NCI-H146 (cell line): ENCODE data around the gene EIF4E2.
"Not testable (repeated sequence)": the region's sequence is repeated elsewhere in the genome, so short reads cannot be mapped to it uniquely, and the experiment has no call there.

ENCODE experiments used
- DNase-seq: peaks from one replicate; lab custom pipeline; 2025; lab: John Stamatoyannopoulos, UW

EIF4E2 gene

DNA sequence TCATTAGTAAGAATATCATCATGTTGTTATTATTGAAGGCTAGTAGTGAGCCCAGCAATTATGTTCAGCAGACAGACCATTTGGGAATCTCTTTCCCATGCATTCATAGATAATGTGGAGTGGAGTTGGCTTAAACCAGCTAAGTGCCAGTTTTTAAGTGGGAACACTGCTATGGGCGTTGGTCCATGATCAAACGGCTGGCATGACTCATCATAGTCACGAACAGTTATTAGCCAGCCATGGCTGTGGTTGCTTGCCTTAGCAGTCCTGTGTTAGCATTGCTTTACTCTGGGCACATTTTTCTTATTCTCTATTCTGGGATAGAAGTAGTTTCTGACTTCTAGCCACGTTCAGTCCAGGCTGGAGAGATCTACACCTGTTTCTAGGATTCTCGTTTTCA lies 17.7 kb downstream of the EIF4E2 start:
- DNase-seq = no peak

DNA sequence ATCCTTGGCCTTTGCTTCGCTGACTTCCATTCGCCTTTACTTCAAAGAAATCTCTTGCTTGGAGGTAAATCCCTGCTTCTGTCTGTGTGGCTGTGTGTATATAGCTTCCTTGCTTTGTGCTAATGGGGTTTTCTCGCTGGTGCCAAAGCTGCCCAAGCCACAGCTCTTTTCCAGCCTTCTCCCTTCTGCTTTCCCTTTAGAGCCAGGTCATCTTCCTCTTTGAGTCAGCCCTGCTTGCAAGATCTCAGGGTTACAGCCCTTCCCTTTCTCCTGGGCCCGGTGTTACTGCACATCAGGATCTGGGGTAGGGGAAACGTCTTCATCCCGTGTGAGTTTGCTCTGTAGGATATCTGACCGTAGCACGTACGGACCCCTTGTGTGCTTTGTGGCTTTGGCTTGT lies 19.1 kb downstream of the EIF4E2 start:
- DNase-seq = no peak

DNA sequence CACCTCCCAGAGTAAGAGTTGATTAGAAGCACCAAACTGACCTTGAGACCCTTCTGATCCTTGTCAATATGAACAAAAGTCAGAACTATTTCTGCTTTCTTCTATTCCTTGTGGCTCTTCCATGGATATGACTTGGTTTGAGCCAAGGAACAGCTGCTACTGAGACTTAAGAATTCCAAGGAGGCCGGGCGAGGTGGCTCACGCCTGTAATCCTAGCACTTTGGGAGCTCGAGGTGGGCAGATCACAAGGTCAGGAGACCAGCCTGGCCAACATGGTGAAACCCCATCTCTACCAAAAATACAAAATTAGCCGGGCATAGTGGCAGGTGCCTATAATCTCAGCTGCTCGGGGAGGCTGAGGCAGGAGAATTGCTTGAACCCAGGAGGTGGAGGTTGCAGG lies 20.0 kb downstream of the EIF4E2 start:
- not testable (repeated sequence) for DNase-seq

DNA sequence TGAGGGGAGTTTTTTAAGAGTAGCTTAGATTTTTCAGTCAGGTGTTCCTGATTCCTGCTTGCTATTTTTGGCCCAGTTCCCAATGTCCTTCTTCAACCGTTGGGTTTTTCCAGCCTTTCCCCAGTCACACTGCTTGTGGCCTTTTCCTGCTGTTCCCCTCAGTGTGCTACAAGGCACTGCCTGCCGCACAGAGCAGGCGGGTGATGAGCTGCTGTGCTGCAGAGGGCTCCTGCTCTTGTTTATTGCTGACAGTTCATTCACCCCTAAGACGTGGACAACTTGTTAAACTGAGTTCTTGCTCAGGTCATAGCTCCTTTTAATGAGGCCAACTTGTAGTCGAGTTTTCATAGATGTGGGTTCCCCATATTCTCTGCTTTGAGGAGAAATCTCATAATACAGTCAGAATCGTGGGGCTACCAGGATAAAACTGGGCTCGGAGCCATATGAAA lies 20.6 kb downstream of the EIF4E2 start:
- no peak for DNase-seq

DNA sequence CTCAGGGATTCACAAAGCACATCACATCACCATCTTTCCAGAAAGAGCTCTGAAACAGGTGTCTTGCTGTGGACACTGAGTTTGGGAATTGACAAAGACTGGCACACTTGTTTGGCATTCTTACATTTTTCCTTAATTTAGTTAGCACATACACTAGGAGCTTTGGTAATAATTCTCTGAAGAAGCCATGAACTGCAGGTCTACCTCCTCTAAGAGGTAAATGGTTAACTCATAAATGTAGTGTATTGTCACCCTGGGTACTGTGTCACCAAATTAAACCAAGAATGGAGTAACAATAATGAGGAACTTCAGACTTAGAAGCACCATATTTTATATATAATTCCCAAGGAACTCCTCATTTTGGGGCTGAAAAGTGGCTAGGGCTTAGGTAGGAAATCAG lies 22.6 kb downstream of the EIF4E2 start:
- DNase-seq = no peak

DNA sequence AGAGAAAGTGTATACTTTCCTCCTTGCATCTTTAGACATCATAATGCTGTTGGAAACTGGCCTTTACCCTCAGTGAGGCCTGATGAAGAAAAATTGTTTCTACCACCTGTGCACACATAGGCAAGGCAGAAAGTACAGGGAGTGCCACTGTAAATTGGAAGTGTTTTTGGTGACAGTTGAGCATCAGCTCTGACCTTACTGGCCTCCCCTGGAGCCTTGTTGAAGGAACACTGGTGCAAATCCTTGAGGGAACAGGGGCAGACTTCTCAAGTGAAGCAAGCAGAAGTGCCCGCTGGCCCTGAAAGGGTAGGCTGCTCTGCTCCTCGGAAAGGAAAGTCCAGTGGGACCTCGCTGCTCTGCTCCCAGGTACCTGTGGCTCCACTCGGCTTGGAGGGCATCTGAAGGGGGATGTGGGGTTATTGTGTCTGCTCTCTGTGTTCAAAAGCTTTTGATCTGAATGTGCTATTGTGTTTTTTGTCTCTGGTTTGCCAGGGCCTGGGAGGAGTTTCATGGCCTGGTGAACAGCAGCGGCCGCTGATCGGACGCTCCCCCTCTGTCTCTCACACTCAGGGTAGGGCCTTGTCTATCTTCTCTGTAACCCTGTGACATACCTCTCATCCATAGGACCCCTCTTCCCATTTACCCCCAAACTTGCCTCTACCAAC lies 23.4 kb downstream of the EIF4E2 start:
- no peak for DNase-seq

DNA sequence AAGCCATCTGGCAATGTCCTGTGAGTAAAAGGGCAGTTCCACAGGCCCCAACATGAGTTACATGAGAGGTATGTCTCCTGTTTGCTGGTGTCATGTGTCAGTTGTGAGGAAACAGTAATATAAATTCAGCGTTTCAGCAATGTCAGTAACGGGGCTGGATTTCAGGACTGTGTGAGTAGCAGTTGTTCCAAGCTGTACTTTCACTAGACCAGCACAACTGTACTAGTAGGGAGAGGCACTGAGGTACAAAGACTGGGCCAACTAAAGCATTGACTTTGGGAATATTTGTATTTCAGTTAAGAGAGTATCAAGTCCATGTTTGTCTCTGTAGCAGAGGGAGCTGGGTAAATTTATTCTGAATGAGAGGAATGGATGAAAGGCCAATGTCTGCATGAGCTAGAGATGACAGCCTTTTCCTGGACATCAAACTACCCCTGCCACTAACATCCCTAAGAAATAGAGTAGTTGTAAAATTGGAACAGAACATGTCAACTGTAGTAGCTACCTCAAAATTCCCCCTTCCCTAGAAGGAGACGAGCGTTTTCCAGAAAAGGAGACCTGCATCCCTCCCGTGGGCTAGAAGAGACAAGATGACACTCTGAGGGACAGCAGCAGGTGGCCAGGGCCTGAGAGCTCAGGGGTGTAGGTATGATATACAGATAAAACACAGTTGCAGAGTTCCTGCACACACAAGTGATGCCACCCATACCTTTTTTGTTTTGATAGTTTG lies 24.4 kb downstream of the EIF4E2 start:
- no peak for DNase-seq

DNA sequence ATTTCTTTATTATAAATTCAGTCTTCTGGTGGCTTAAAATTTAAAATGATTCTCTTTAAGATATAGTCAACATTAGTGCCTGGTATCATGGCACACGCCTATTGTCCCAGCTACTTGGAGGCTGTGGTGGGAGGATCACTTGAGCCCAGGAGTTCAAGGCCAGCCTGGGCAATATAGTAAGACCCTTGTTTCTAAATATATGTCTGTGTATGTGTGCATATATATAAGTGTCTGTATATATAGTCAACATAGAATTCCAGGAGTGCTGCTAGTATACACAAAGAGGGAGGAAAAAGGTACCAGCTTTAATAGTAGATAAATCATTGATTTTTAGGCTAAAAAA lies 24.9 kb downstream of the EIF4E2 start:
- no peak for DNase-seq

DNA sequence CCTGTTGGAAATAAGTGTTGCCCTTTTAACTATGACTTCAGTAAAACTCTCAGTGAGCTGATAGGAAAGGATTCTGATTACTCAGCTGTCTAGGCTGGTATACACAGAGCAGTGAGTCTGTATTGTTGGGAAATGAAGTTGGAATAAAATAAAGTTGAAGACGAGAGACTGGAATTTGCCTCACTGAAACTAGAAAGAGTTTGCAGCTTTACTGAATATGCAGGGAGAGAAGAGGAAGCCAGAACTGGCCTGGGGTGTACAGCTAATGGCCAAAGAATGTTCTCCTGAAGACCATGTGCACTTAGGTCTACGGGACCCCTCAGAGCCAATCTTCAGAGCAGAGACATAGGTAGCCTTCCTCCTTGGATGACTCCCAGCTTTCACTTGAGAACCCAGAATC lies 26.5 kb downstream of the EIF4E2 start:
- no peak for DNase-seq

DNA sequence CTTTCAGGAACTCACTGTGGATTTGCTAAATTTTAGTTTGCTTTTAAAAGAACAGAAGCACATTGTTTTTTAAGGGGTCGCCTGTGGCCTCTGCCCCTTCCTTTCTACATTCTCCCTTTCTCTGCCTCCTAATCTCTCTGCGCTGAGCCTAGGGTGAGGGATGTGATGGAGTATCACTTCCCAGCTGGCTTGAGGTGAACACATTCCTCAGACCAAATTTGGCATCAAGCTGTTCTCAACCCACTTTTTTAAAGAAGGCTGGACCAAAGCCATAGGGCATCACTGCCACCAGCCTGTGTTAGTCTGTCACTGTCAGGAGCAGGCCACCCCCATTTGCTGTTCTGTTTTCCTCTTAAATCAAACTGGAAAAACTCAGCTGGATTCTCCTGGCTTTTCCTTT lies 27.4 kb downstream of the EIF4E2 start:
- DNase-seq = no peak

DNA sequence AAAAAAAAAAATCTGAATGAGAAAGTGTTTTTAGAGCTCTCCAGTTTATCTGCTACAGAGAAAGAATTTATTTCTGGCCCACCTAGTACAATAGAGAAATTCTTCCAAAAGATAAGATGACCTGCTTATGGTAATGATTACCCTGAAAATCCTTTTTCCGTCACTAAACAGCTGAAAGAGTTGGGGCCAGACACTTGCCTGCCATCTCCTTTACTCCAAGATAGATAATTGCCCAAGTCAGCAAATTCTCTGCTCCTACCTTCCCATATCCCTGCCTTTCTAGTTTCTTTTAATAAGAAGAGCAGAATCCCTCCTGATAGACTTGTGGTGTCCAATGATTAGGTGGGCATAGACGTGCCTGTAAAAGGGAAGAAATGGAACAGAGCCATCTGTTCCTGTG lies 28.1 kb downstream of the EIF4E2 start:
- DNase-seq = no peak

DNA sequence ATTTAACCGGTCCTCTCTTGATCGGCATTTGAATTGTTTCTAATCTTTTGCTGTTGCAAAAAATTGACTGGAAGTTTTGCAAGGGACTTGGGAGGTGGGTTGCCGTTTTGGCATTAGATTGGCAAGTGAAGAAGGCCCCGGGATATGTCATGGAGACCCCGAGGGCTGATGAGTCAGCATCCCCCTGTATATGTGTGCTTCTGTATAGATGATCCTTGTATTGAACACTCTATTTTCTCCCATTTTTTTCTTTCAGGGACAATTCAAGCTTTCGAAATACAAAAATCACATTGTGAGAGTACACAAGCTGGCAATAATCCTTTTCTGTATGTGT lies 30.1 kb downstream of the EIF4E2 start:
- no peak for DNase-seq

DNA sequence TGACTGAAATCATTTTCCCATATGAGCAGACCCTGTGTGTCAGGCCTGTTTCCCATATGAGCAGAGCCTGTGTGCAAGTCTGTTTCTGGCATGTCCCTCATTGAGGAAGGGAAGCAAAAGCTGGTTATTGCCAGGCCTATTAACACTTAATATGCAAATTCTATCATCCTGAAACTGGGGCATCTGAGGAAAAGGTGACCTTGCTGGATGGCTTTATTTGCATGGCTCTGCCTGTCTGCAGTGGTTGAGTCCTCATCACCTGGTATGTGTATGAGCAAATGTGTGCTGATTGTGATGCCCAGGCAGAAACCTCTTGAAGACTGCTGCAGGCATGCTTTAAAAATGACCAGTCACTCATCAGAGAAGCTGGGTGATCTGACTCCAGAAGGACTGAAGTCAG lies 31.2 kb downstream of the EIF4E2 start:
- no peak for DNase-seq

DNA sequence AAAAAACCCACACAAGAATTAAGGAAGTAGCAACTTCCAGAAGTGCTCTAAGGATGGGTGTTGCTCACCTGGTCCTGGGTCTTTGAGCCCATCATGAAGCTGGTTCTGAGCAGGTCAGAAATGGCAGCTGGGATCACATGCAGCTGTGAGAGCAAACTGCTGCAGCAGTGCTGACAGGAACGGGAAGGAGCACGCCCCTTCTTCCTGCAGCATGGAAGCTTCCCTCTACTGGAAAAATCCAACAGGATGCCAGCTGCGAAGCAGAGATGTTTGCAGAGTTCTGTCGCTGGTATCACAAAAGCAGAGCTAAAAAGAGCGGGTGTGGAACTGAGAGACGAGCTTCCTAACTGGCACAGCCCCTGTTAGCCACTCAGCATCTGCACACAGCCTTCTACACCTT lies 33.7 kb downstream of the EIF4E2 start:
- DNase-seq = no peak

DNA sequence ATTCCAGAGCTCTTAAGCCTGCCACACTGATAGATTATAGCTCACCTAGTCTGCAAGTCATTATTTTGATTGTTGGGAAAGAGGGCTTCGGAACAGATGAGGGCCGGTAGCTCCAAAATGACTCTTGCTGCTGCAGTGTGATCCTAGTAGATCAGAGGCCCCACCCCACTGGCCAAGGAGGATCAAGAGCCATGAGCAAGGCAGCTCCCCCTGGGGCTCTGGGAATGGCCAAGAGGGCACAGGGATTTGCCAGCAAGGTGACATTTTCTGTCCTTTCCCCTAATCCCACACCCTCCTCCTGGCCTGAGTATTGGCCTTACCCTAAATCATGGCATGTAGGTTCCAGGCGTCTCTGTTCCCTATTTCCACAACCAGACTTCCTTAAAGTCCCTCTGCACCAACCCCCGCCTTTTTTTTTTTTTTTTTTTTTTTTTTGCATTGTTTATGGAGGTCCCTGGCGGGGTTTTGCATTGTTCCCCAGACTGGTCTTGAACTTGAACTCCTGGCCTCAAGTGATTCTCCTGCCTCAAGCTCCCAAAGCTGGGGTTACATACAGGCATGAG lies 36.5 kb downstream of the EIF4E2 start:
- DNase-seq = no peak

DNA sequence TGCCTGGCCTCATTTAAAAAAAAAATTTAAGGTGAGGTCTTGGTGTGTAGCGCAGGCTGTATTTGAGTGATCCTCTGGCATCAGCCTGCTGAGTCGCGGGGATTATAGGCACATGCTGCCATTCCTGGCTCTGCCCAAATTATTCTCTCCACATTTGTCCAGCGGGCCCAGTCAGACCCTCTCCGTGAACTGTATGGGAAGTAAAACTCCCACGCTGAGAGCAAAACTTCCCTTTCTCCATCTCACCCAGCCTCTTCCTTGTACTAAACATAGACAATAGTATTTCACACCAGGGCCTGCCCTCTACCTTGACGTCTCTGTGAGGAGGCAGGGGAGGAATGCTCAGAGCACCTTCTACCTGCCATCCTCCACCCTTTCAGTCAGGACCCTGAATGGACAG lies 37.0 kb downstream of the EIF4E2 start:
- DNase-seq = no peak

DNA sequence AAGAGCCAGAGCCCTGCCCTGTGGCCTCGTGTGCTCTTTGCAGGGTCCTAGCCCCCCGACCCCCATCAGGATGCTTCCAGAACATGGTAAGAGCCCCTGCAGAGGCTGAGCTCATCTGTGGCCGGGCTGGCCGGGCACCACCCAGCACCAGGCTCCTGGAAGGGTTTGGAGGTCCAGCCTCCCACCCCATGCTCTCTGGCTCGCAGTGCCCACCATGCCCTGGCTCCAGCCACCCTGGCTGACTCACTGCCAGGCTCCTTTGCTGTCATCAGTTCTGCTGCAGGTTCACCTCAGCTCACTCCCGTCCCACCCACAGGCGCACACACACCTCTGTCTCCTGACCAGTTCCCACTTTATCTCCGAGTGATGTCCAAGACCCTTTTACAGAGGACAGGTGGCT lies 37.5 kb downstream of the EIF4E2 start:
- DNase-seq = no peak

DNA sequence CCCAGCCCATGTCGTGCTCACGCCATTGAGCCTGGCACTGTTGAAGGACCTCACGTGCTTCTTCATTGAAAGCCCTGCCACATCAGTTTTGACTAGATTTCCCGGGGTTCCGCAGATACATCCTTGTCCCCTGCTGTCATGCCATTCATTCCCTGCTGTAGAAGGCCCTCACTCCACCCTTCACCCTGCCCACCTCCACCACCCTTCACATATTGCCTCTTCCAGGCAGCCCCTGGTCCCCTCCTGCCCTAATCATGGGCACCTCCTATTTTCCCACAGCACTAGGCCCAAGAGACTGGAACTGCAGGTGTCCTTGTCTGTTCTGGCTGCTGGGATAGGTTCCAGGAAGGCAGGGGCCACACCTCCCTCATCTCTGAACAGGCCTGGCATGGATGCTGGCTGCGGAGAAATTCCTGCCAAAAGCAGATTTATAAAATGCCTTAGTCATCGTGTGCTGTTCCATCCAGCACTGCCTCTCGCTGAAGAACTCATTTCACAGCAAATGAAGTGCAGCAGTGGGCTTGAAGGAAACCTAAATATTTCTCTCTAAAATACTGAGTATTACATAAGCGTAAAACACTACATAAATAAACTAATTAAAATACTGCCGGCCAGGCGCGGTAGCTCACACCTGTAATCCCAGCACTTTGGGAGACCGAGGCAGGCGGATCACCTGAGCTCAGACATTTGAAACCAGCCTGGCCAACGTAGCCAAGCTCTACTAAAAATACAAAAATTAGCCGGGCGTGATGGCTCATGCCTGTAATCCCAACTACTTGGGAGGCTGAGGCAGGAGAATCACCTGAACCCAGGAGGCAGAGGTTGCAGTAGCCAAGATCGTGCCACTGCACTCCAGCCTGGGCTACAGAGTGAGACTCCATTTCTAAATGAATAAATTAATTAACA lies 38.4 kb downstream of the EIF4E2 start:
- no peak for DNase-seq

DNA sequence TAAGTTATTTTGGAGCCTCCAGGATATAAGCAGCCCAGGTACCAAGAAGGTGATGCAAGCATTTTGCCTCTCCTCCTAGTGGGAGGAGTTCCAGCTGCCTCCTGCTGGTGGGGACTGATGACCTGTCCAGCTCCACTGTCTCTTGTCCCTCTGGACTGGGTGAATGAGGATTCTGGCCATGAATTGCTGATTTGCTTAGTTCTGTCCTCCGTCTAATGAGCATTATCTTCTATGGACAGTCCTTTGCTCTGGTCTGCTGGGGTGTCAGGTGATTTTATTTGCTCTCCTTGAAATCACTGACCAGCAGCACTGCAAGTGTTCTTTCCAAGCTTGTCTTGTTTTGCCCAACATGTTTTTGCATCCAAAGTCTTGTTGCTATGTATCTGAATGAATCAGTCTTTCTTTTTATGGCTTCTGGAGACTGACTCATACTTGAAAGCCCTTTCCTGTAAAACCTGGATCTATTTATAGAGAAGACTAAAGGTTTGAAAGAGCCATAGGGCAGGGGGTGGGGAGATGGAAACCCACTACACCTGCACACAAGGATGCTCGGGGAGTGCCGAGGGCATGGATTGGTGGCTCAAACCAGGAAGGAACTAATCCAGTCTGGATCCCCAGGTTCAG lies 42.4 kb downstream of the EIF4E2 start:
- no peak for DNase-seq

DNA sequence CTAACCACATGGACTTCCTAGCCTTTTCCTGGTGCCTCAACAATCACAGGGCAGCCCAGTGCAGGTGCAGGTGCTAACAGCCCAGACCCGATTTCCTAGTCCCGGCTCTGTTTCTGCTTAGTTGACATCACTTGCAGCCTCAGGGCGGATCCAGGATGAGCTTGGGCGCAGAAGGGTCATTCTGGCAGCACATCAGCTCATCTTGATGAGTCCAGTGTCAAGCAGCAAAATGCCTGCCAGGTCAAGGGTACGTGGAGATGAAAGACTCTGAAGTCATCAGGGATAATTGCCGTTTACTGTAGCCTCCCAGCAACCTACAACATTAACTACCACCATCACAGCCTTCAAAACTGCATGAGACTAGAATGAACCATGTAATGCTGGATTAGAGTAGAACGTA lies 43.5 kb downstream of the EIF4E2 start:
- no peak for DNase-seq

DNA sequence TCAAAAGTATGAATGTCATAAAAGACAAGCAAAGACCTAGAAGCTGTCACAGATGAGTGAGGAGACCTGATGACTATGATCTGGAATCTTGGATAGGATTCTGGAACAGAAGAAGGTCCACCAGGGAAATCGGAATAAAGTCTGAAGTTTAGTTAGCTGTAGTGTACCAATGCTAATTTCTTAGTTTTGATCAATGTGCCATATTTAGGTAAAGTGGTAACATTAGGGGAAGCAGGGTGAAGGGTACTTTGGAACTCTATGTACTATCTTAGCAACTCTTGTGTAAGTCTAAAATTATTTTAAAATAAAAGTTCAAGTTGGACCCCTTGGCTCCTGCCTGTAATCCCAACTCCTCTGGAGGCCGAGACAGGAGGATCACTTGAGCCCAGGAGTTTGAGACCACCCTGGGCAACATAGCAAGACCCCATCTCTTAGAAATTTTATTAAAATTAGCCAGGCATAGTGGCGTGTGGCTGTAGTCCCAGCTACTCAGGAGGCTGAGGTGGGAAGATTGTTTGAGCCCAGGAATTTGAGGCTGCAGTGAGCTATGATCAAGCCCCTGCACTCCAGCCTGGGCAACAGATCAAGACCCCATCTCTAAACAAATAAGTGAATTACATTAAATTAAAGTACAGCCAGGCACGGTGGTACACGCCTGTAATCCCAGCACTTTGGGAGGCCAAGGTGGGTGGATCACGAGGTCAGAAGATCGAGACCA lies 47.0 kb downstream of the EIF4E2 start:
- DNase-seq = no peak

DNA sequence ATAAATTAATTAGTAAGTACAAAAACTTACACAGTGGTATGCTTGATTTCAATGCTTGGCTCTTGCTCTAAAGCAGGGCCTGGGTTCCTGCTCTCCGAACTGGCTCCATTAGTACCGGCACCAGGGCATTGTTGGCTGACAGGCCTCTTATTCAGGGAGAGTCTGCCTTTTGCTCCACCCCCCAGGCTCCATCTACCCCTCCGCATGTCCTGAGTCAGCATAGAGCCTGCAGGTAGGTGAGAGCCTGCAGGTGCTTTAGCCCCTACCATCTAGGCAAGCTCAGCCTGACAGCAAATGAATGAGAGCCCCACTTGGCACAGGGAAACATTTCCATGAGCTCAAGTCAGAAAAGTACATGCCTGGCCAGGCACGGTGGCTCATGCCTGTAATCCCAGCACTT lies 47.8 kb downstream of the EIF4E2 start:
- DNase-seq = no peak
